Ishikawa (cell line): ENCODE data around the gene PTPRM.

Experiments
- CEBPB ChIP-seq: IDR thresholded peaks from 2 replicates; pipeline ENCODE4 v1.6.1; 2012
- CREB1 ChIP-seq: IDR thresholded peaks from 2 replicates; pipeline ENCODE4 v1.6.1; 2012; ENCODE audit warnings: low read depth
- EGR1 ChIP-seq: IDR thresholded peaks from 2 replicates; pipeline ENCODE4 v1.6.1; 2012
- EP300 ChIP-seq: IDR thresholded peaks from 2 replicates; pipeline ENCODE4 v1.6.1; 2012; ENCODE audit warnings: borderline replicate concordance
- FOXM1 ChIP-seq: IDR thresholded peaks from 2 replicates; pipeline ENCODE4 v1.6.1; 2012; ENCODE audit warnings: low read depth, borderline replicate concordance
- NFIC ChIP-seq: IDR thresholded peaks from 2 replicates; pipeline ENCODE4 v1.6.1; 2012
- RAD21 ChIP-seq: IDR thresholded peaks from 2 replicates; pipeline ENCODE4 v1.6.1; 2012; ENCODE audit warnings: low read depth
- TAF1 ChIP-seq: IDR thresholded peaks from 2 replicates; pipeline ENCODE4 v1.6.1; 2012; ENCODE audit warnings: low read depth, mild to moderate bottlenecking
- TCF12 ChIP-seq: IDR thresholded peaks from 2 replicates; pipeline ENCODE4 v1.6.1; 2012; ENCODE audit warnings: low read depth
- TEAD4 ChIP-seq: IDR thresholded peaks from 2 replicates; pipeline ENCODE4 v1.6.1; 2012
- YY1 ChIP-seq: IDR thresholded peaks from 2 replicates; pipeline ENCODE4 v1.6.1; 2012; ENCODE audit warnings: low read depth
- ZBTB7A ChIP-seq: IDR thresholded peaks from 2 replicates; pipeline ENCODE4 v1.6.1; 2012; ENCODE audit warnings: low read depth
- TF ChIP-seq, protein P1 (sequence below): IDR thresholded peaks from 2 replicates; pipeline ENCODE4 v1.6.1; 2012; ENCODE audit warnings: low read depth, mild to moderate bottlenecking
- TF ChIP-seq, protein P2 (sequence below): IDR thresholded peaks from 2 replicates; pipeline ENCODE4 v1.6.1; 2012
- TF ChIP-seq, protein P3 (sequence below): IDR thresholded peaks from 2 replicates; pipeline ENCODE4 v1.6.1; 2012

The PTPRM gene

DNA sequence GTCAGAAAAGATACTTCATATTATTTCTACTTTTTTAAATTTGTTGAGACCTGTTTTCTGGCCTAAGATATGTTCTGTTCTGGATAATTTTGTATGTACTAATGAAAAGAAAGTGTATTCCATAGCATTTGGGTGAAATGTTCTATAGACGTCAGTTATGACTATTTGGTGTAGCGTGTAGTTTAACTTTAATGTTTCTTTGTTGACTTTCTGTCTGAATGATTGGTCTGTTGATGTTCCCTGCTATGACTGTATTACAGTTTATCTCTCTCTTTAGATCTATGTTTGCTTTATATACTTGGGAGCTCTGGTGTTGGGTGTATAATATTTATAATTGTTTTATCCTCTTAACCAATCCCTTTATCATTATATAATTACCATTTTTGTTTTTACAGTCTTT is 352.4 kb downstream of the PTPRM start:
- TF ChIP-seq YY1: no peak
- TF ChIP-seq, protein P1, sequence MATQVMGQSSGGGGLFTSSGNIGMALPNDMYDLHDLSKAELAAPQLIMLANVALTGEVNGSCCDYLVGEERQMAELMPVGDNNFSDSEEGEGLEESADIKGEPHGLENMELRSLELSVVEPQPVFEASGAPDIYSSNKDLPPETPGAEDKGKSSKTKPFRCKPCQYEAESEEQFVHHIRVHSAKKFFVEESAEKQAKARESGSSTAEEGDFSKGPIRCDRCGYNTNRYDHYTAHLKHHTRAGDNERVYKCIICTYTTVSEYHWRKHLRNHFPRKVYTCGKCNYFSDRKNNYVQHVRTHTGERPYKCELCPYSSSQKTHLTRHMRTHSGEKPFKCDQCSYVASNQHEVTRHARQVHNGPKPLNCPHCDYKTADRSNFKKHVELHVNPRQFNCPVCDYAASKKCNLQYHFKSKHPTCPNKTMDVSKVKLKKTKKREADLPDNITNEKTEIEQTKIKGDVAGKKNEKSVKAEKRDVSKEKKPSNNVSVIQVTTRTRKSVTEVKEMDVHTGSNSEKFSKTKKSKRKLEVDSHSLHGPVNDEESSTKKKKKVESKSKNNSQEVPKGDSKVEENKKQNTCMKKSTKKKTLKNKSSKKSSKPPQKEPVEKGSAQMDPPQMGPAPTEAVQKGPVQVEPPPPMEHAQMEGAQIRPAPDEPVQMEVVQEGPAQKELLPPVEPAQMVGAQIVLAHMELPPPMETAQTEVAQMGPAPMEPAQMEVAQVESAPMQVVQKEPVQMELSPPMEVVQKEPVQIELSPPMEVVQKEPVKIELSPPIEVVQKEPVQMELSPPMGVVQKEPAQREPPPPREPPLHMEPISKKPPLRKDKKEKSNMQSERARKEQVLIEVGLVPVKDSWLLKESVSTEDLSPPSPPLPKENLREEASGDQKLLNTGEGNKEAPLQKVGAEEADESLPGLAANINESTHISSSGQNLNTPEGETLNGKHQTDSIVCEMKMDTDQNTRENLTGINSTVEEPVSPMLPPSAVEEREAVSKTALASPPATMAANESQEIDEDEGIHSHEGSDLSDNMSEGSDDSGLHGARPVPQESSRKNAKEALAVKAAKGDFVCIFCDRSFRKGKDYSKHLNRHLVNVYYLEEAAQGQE: no peak
- TF ChIP-seq, protein P2, sequence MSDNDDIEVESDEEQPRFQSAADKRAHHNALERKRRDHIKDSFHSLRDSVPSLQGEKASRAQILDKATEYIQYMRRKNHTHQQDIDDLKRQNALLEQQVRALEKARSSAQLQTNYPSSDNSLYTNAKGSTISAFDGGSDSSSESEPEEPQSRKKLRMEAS: no peak
- no peak for TF ChIP-seq EP300
- TF ChIP-seq, protein P3, sequence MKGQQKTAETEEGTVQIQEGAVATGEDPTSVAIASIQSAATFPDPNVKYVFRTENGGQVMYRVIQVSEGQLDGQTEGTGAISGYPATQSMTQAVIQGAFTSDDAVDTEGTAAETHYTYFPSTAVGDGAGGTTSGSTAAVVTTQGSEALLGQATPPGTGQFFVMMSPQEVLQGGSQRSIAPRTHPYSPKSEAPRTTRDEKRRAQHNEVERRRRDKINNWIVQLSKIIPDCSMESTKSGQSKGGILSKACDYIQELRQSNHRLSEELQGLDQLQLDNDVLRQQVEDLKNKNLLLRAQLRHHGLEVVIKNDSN: no peak
- TF ChIP-seq ZBTB7A: no peak
- no peak for TF ChIP-seq CEBPB
- TF ChIP-seq CREB1: no peak
- no peak for TF ChIP-seq TCF12
- no peak for TF ChIP-seq EGR1
- TF ChIP-seq TEAD4: no peak
- no peak for TF ChIP-seq NFIC
- no peak for TF ChIP-seq TAF1
- no peak for TF ChIP-seq RAD21

DNA sequence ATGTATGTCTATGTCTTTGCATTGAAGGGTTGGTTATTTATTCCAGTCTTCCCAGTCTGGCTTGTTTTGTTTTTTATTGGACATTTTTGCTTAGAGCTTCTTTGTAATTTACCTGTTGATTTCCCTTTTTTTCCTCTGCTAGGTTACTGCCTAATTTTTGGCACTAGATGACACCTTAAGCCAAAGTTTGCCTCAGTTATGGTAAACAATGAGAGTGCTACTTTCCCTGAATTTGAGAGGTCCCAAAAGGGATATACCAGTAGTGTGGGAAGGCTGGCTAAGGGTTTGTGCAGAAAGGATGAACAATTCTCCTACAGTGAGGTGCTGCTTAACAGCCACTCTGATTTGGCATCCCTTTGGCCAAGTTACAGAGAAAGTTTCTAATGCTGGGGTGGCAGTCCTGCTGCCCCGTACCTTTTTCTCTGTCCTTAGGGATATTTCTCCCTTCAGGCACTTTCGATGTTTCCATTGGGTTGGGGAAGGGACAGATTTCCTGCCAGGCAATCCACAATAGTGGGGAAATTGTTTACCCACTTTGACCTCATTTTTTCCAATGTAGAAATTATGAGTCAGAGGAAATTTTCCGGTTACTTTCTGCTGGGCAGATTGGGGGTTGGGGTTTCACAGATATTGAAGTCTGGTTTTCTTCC is 354.9 kb downstream of the PTPRM start:
- TF ChIP-seq CREB1 (no peak), TAF1 (no peak)

DNA sequence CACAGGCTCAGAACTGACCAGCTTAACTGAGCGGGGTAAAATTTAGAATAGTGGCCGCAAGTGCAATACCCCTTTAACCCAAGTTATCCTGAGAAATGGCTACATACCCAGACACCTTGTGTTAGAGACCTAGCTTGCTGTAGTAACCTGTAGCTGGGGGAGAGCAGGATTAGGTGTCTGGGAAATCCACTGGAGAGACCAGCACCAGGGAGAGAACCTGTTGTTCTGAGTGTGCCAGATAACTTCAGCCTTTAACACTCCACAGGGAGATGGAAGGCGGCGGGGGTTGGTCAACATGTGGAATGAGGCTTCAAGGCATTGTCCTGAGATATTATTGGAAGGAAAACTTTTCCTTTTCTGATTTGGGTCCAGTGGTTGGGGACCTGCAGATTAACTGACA is 356.0 kb downstream of the PTPRM start:
- TF ChIP-seq, protein P3: no peak
- TF ChIP-seq ZBTB7A (no peak), CEBPB (no peak), YY1 (no peak)

DNA sequence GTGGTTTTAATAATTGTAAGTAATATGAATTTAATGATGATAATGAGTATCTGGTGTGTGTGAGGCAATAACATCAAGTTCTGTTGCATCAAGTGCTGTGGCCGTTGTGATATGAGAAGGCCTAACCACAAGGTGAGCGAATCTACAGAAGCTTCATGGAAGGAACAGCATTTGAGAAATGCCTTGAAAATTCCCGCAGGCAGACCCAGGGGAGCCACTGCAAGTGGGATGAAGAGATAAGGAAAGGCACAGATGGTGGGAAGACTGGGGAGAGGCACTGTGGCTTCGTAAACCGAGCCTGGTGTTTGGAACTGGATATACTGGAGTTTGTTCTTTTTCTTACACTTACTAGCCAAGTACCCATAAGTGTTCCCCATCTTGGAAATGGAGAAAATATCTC is 357.5 kb downstream of the PTPRM start:
- TF ChIP-seq EGR1 (no peak), RAD21 (no peak), CEBPB (no peak), CREB1 (no peak), TCF12 (no peak), ZBTB7A (no peak), EP300 (no peak), TEAD4 (no peak), TAF1 (no peak), FOXM1 (no peak), YY1 (no peak), NFIC (no peak)
- TF ChIP-seq, protein P3: no peak
- TF ChIP-seq, protein P2: no peak
- TF ChIP-seq, protein P1: no peak

DNA sequence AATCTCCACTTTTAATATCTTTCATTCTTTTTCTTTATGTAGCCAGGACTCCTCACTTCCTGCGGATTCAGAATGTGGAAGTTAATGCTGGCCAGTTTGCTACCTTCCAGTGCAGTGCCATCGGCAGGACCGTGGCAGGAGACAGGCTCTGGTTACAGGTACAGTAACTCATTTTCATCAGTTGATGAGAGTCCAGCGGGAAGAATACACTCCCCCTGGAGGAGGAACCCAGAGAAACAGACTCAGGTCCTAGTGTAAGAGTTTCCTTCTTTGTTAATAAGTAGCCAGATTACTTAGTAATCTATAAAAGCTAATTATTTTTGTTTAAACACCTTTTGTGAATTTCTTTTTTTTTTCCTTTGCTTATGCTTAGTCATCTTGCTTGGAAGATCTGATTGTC is 359.4 kb downstream of the PTPRM start:
- TF ChIP-seq TAF1 (no peak), EP300 (no peak), TEAD4 (no peak), CREB1 (no peak), FOXM1 (no peak), YY1 (no peak)
- TF ChIP-seq, protein P1: no peak
- TF ChIP-seq, protein P2: no peak
- TF ChIP-seq, protein P3: no peak
